ENCODE measurements around the gene CACNA1S.
A peak's percentile ranks its signal among the peaks of the same experiment; 100 is the strongest.

CACNA1S gene

DNA sequence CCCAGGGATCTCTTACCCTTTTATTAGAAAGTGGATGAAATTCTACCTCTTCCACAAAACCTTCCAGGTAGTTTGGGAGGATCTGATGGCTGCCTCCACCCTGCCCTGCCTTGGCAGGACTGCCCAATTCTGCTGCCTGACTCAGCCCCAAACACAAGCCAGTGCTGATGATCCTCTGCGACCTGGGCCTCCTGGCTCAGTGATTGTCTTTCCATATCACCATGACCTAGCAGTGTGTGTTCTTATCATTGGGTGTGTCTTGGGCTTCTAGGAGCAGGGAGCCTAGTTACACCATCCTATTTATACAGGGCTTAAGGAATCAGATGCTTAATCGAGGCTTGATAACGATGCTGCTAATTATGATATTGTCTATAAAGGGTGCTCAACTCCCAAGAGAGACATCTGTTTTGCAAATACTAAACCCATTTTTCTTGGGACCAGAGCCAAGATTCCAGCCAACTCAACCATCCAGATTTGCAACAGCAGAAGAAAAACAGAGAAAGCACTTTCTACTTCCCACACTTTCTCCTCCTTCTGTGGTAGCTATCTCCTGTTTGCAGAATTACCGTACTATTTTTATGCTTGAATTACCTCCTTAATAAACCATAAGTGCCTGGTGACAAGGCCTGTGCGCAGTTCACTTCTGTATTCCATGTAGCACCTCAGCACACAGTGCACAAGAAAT is 52.2 kb downstream of the CACNA1S start:
- no peak for DNase-seq

- no peak for DNase-seq
Measured at GRCh38 chr1:201059401-201059800, 52.8 kb downstream of the CACNA1S start.

GRCh38 chr1:201054091-201054543 is 58.1 kb downstream of the CACNA1S start:
- no peak for DNase-seq

- DNase-seq, result no peak
Measured at GRCh38 chr1:201053155-201053860, 58.9 kb downstream of the CACNA1S start.

GRCh38 chr1:201051399-201051798 is 60.8 kb downstream of the CACNA1S start:
- DNase-seq, result no peak

DNA sequence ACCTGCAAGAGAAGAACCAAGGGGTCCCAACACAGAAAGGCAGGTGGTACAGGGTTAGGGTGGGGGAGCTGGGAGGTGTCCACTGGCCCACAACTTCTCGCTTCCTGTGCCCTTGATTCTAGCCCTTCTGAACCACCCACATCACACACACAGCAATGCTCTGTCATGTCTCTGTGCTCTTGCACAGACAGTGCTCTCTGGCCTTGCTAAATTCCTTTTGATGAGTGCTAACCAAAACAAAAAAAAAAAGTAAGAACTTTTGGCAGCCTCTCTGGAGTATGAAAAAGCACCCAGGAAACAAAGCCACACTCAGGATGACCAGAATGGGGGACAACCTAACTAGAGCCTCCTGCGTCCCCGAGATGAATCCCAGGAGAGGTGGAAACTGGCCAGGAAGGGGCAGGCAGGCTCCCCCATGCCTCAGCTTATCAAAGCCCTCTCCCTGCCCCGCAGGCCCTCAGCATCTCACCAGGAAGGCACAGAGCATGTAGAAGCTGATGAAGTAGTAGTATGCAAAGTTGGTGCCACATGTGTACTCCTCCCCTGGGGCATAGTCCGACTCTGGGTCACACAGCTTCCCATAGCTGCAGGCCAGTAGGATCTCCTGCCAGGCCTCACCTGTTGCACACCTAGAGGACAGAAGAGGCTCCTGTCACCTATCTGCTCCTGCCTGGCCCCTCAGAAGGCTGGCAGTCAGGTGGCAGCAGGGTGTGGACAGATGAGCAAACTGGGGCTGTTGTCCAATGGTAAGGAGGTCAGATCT is 61.5 kb downstream of the CACNA1S start:
- no peak for DNase-seq

DNA sequence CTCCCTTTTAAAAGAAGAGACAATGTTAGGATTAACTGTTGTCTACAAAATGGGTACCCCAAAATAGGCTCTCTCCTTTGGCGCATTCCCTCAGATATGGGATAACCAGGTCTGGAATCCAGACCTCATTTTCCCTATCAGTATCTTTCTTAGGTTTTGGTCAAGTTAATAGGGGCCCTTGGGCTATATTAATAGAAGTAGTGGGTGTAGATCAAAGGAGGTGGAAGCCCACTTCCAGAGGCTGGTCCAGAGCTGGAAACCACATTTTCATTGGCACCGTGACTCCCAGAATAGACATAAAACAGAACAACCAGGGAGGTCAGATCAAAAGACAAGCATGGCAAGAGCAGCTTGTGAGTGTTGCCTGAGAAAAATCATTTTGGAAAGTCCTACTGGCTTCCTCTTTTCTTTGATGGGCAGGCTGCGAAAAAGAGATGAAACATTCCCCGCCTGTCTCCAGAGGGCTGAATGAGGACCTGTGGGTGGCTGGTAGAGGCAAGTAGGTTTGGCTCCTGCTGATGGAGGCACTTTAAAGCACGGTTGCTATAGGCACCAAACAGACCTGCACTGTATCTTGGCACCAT is 62.9 kb downstream of the CACNA1S start:
- no peak for DNase-seq

DNA sequence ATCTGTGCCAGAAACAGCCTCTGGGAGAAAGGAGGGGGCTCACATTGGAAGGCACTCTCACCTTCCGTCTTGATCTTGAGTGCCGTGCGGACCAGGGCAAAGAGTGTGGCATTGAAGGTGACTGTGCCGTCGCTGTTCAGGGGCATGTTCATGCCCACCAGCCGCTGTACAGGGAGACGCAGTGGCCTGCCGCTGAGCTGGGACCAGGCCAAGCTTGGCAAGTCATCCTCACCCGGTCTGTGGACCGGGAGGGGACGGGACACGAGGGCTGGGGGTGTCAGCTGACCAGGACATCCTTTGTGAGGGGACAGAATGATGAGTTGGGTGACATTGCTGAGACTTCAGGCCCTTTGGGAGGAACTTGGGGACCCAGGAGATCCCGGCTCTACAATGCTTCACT is 63.7 kb downstream of the CACNA1S start:
- no peak for DNase-seq

DNA sequence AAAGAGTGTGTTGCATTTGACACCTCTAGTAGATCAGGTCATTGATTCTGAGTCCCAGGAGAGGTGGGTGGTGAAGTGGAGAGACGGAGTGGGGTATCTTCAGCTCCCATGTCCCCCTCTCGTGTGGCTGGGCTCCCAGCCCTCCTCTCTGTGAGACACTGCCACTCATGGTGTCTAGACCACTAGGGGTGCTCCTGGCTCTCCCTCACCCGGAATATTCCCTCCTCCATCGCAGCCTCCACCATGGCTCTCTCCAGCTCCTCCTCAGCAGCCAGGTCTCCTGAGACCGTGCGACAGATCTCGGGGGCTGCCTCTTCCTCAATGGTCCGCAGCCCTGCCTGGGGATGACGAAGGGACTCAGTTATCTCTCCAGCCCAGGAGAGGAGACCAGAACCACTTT is 68.1 kb downstream of the CACNA1S start:
- no peak for DNase-seq

- peak; percentile 80 for DNase-seq
Measured at GRCh38 chr1:201042779-201043461, 69.3 kb downstream of the CACNA1S start.

DNA sequence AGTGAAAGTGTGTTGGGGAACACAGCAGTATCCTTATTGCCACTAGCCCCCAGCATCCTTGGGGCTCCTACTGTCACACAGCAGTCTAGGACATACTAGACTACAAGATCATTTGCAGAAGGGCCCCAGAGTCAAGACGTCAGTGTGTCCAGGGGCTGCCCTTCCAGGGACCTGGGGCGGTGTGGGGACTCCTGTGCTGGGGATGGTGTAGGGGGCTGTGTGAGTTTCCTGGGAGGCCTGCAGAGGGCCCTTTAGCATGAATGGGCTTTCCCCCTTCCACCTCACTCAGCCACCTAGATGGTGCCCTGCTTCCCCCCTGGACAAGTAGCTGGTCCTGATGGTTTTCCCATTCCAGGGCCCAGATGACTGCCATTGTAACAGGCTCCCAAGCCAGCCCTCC is 71.2 kb downstream of the CACNA1S start:
- no peak for DNase-seq

GRCh38 chr1:201039876-201040275 is 72.3 kb downstream of the CACNA1S start:
- no peak for DNase-seq

DNA sequence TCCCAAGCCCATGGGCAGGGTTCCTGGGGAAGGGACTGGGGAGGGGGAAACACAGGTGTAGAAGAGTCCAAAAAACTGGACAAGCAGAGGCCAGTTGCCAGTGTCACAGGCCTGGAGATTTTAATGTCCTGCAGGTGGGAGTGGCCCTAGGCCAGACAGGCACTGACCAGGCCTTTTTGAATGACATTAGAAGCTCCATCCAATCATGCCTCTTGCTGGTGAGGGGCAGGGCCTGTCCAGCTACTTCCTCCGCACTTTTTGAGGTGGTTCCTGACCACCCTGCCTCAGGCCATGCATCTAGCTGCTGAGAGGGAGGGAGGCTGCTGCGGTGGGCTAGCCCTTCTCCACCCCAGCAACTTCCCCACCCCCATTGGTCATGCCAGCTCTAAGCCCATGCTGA is 72.8 kb downstream of the CACNA1S start:
- DNase-seq, result no peak

- DNase-seq, result no peak
Measured at GRCh38 chr1:201038186-201038876, 73.9 kb downstream of the CACNA1S start.

- no peak for DNase-seq
Measured at GRCh38 chr1:201036188-201036842, 75.9 kb downstream of the CACNA1S start.

GRCh38 chr1:201034671-201035070 is 77.6 kb downstream of the CACNA1S start:
- DNase-seq, result no peak

DNA sequence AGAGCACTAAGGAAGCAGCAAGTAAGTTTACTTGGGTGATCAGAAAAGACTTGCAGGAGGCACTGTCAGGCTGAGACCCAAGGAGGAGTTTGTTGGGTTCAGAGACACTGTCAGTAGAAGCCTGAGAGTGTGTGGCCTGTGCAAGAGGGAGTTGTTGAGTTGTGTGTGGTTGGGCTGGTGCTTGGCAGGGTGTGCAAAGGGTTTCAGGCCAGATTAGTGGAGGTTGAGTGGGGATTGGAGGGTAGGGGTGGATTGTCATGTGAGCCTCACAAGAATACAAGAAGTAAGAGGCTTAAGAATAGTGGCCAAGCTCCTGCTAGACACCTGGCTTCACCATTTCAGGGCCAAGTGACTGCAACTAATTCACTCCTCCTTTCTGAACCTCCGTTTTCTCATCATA is 79.8 kb downstream of the CACNA1S start:
- no peak for DNase-seq

GRCh38 chr1:201028461-201028889 is 83.8 kb downstream of the CACNA1S start:
- DNase-seq, result no peak

- no peak for DNase-seq
Measured at GRCh38 chr1:201026836-201027235, 85.4 kb downstream of the CACNA1S start.

GRCh38 chr1:201026234-201026633 is 86.0 kb downstream of the CACNA1S start:
- DNase-seq, result no peak

DNA sequence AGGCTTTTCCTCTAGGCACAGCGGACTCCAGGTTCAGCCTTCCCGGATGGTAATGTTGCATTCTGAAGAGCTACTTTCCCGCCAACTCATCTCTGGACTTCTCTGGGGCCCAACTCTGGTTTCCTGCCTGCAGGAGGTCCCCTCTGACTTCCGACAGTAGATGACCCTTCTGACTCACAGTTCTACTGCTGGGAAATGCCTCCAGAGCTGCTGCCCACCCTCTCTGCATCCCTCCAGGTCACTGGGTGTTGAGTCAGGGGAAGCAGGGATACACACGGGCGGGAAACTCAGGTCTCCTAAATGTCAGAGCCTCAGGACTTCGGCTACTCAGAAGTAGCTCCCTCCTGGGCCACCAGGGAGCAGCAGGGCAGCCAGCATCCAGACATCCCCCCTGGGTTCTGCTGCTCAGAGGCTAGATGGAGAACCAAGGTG is 86.6 kb downstream of the CACNA1S start:
- no peak for DNase-seq

DNA sequence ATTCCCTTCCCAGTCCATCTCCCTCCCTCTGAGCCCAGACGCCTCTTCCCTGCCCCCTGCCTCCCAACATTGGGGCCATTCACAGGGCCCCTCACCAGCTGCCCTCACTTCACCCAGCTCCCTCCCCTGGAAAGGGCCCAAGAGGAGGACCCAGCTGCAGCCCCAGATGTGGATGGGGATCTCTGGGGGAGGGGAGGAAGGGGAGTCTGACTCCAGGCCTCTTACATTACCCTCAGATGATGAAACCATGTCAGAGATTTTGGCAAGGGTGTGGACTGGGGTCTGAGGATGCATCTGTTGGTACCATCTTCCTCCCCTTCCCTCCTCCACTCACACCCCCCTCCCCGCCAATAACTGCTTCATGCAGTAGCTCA is 87.6 kb downstream of the CACNA1S start:
- no peak for DNase-seq
